Choroid plexus epithelial cell (primary cell): ENCODE measurements around the gene B9D2.

Source experiments
- DNase-seq: peaks from one replicate; pipeline ENCODE4 v3.0.0-alpha.2; 2010; ENCODE audit warnings: low read depth
- H3K4me3 ChIP-seq: 2 replicates; pipeline ENCODE4 v1.5.1; 2011; ENCODE audit warnings: low read depth, mild to moderate bottlenecking, control low read depth, low read length, moderate library complexity
- TF ChIP-seq, protein P1 (sequence below): conservative IDR thresholded peaks from 2 replicates; pipeline ENCODE4 v1.5.1; 2011; ENCODE audit warnings: low read depth, mild to moderate bottlenecking, control low read depth, inconsistent platforms, low read length, moderate library complexity

B9D2 gene

GRCh38 chr19:41323430-41324125, 40.4 kb downstream of the B9D2 start:
- TF ChIP-seq, protein P1, sequence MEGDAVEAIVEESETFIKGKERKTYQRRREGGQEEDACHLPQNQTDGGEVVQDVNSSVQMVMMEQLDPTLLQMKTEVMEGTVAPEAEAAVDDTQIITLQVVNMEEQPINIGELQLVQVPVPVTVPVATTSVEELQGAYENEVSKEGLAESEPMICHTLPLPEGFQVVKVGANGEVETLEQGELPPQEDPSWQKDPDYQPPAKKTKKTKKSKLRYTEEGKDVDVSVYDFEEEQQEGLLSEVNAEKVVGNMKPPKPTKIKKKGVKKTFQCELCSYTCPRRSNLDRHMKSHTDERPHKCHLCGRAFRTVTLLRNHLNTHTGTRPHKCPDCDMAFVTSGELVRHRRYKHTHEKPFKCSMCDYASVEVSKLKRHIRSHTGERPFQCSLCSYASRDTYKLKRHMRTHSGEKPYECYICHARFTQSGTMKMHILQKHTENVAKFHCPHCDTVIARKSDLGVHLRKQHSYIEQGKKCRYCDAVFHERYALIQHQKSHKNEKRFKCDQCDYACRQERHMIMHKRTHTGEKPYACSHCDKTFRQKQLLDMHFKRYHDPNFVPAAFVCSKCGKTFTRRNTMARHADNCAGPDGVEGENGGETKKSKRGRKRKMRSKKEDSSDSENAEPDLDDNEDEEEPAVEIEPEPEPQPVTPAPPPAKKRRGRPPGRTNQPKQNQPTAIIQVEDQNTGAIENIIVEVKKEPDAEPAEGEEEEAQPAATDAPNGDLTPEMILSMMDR, result no peak
- peak overlapping the region; percentile 18 for H3K4me3 ChIP-seq
- peak; percentile 98 for DNase-seq

DNA sequence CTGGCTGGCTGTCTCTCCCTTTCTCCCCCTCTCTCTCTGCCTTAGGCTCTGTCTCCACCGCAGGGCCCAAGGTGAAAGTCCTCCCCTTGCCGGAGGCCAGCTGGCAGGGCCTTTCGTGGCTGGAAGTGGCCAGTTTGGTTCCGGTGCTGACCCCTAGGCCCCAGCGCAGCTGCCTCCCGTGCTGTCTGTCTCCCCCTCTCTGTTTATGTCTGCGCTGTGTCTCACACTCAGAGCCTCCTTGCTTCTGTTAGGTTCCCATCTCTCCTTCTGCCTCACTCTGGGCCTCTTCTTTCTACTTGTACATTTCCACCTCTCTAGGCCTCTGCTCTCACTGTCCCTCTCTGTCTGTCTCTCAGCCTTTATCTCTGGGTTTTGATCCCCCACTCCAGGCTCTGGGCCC, 40.9 kb downstream of the B9D2 start:
- TF ChIP-seq, protein P1, result peak; percentile 10
- peak; percentile 88 for DNase-seq
- H3K4me3 ChIP-seq, result peak overlapping the region; percentile 18

DNA sequence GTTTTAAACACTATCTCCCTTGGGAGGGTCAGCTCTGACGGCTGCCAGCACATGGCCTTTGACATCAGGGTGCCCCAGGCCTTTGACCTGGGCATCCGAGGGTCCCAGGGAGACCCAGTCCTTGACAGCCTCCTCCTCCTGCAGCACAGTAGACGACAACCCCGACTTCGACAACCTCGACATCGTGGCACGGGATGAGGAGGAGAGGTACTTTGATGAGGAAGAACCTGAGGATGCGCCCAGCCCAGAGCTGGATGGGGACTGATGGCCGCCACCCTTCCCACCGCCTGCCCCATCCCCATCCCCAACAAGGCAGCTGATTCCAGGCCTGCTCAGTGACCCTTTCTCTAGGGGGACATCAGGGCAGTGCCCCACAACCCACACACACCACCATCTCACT, 41.5 kb downstream of the B9D2 start:
- no peak overlapping the region for H3K4me3 ChIP-seq
- no peak for DNase-seq
- TF ChIP-seq, protein P1, result no peak

- DNase-seq, result peak; percentile 77
- no peak overlapping the region for H3K4me3 ChIP-seq
- TF ChIP-seq, protein P1, result peak; percentile 86
Observed at GRCh38 chr19:41321600-41322270, 42.2 kb downstream of the B9D2 start.

GRCh38 chr19:41321204-41321599, 42.7 kb downstream of the B9D2 start:
- TF ChIP-seq, protein P1, result no peak
- no peak overlapping the region for H3K4me3 ChIP-seq
- DNase-seq, result no peak

DNA sequence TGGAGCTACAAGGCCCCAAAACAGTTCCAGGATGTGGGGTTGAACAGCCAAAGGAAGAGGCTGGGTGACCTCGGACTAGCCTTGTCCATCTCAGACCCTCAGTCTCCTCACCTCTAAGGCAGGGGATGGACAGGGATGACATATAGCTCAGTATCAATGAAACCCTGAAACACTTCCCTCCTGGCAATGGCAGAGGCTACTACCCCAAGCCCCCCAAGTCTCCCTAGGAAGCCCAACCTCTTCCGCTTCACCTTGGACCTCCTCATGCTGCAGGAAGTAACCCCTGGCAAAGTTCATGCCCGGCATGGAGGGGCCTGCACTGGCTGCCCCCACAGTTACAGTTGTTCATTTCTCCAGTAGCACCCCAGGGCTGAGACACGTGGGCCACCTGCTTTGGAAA, 43.4 kb downstream of the B9D2 start:
- TF ChIP-seq, protein P1, result no peak
- DNase-seq, result no peak
- no peak overlapping the region for H3K4me3 ChIP-seq

DNA sequence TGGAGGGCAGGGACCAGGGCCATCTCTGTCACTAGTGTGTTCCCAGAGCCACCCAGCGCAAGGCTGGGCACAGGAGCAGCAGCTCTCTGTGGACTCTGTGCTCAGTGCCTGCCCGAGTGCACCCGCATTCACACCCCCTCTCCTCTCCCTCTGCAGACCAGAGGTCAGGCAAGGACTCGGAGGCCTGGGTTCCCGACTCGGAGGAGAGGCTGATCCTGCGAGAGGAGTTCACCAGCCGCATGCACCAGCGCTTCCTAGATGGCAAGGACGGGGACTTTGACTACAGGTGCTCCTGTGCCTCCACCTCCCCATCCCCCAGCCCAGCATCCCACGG, 43.8 kb downstream of the B9D2 start:
- no peak overlapping the region for H3K4me3 ChIP-seq
- no peak for DNase-seq
- TF ChIP-seq, protein P1, result no peak
